NB4 (cell line): ENCODE results near the gene SLC35F1.

Experiments used
- MYC ChIP-seq: IDR thresholded peaks from 2 replicates; pipeline ENCODE4 v1.6.1; 2011; ENCODE audit warnings: low read depth, low read length
- TF ChIP-seq, protein P1 (sequence below): IDR thresholded peaks from one replicate; pipeline ENCODE4 v1.5.1; 2012; ENCODE audit warnings: low read depth, low read length

GRCh38 chr6:117929501-117929900 is 22.4 kb downstream of the SLC35F1 start:
- TF ChIP-seq, protein P1, sequence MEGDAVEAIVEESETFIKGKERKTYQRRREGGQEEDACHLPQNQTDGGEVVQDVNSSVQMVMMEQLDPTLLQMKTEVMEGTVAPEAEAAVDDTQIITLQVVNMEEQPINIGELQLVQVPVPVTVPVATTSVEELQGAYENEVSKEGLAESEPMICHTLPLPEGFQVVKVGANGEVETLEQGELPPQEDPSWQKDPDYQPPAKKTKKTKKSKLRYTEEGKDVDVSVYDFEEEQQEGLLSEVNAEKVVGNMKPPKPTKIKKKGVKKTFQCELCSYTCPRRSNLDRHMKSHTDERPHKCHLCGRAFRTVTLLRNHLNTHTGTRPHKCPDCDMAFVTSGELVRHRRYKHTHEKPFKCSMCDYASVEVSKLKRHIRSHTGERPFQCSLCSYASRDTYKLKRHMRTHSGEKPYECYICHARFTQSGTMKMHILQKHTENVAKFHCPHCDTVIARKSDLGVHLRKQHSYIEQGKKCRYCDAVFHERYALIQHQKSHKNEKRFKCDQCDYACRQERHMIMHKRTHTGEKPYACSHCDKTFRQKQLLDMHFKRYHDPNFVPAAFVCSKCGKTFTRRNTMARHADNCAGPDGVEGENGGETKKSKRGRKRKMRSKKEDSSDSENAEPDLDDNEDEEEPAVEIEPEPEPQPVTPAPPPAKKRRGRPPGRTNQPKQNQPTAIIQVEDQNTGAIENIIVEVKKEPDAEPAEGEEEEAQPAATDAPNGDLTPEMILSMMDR = no peak
- no peak for TF ChIP-seq MYC
